Stimulated activated CD8-positive, alpha-beta memory T cell treated with anti-CD3 and anti-CD28 coated beads, Interleukin-7, amount 100 ng/mL, for 1 hour (primary cell): ENCODE results near the gene CDK17.
"Not testable (repeated sequence)": the region's sequence is repeated elsewhere in the genome, so short reads cannot be mapped to it uniquely, and the experiment has no call there.

Experiments
- DNase-seq, 2 donors: peaks; one replicate each; pipeline ENCODE4 v3.0.0-alpha.2; 2020; ENCODE audit warnings: low read depth in 2 of 2

CDK17 gene

GRCh38 chr12:96417688-96418087, 17.4 kb upstream of the CDK17 start:
- not testable (repeated sequence) for DNase-seq

DNA sequence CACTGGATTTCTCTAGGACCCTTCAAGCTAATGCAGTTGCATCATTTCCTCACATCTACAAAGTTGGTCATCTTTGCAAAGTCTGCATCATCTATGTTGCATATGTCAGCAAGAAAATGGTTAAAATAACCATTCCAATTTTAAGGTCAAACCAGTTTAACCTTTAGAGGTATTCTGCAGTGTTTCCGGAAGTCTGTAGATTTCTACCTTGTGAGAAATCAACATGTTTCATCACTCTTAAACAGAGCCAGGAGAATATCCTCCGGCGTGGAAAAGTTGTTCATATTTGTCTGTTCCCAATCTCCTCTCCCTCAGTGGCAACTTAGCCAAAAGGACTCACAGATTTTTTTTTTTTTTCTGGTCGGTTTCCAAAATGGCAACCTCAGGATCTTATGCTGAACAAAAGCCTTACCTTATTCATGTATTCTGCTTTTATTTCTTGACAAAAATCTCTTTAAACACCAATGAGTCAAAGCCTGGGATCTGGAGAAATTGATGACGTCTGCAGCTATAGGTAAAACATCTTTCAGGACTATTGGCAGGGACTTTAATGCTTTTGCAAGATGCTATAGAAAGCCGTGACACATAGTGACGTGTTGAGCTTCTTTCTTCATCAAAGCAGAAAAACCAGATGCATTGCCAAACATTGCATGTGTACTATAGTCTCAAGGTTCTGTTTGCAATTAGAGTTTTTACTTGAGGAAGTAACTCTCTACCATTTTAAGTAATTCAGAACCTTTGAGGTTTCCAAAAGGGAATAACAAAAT, 16.0 kb upstream of the CDK17 start:
- no peak for DNase-seq

DNA sequence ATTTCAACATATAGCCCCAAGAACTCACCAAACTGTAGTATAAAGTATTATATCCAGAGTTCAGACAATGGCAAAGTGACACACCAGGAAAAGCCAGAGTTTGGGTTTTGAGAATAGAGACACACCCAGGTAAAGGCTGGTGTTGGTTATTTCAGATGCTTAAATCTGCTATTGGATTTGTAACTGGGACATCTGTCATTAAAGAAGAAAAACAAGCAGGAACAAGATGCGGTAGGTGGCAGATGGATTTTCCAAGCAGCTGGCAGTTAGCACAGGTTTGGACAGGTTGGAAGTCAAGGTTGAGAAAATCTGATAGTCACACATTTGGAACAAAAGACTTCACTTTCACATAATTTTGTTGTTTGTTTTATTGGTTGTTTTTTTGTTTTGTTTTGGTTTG, 14.4 kb upstream of the CDK17 start:
- no peak for DNase-seq

GRCh38 chr12:96412431-96412830, 12.2 kb upstream of the CDK17 start:
- DNase-seq = no peak

DNA sequence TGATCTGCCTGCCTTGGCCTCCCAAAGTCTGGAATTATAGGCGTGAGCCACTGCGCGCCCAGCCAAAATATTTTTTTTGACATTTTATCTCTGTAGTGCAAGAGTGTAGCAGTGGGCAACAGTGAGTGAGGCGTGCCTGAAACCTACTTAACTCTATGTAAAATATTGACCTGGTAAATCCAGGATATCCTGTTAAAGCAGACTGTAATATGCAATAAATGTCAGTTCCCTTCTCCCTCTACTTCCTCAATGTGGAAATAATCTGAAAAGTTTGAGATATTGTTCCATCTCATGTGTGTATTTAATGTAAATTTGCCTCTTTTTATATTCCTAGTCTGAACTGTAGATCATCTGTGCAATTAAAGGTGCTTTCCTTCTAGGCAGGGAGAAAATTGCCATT, 9.5 kb upstream of the CDK17 start:
- DNase-seq = no peak

- no peak for DNase-seq
Observed at GRCh38 chr12:96408993-96409392, 8.8 kb upstream of the CDK17 start.

- DNase-seq = not testable (repeated sequence)
Observed at GRCh38 chr12:96407429-96408097, 7.3 kb upstream of the CDK17 start.

- no peak for DNase-seq
Observed at GRCh38 chr12:96404696-96405095, 4.5 kb upstream of the CDK17 start.

DNA sequence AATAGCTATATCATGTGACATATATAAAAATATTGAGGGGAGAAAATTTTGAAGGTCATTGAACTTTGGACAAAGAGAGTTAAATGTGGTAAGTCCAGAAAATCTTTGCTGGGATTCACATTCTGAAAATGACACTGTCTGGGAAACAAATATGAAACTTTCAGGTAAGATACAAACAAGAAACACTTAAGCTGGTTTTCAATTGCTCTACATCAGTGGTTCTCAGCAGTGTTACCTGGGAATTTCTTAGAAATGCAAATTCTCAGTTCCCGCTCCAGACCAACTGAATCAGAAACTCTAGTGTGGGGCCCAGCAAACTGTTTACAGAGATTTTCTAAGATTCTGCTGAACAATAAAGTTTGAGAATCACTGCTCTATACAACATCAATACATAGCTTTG, 3.6 kb upstream of the CDK17 start:
- no peak for DNase-seq

- not testable (repeated sequence) for DNase-seq
Observed at GRCh38 chr12:96402522-96402921, 2.3 kb upstream of the CDK17 start.

DNA sequence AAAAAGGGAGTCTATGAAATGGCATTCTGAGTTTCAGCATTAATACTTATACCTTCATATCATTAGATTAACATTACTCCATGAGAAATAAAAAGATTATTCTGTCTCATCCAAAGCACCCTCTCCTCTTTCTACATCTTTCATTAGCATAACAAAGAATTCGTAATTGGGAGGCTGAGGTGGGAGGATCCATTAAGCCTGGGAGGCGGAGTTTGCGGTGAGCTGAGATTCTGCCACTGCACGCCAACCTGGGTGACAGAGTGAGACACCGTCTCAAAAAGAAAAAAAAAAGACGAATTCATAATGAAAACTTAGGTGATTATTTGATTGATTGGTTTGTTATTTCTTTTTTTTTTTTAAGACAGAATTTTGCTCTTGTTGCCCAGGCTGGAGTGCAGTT, 1.8 kb upstream of the CDK17 start:
- no peak for DNase-seq

- DNase-seq = no peak
Observed at GRCh38 chr12:96401076-96401871, 1.0 kb upstream of the CDK17 start.

DNA sequence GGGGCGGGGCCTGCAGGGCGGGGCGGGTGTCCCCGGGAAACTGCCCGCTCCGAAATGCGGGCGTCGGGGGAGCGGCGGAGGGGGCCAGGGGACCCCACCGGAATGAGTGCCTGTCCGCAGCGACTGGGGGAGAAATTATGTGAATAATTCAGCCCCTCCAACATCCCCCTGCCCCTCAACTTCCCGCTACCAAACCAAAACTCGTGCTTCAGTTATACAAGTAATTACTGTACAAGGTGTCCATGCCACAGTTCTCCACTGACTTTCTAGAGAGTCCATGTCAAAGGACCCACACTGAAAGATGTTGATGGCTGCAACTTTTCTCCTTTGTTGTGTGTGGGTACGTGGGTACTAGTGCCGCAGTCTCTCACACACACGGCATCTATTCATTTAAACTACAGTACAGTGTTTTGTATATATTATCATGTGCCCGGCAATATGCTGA, 414 bp upstream of the CDK17 start:
- DNase-seq = no peak

GRCh38 chr12:96399120-96399918, 920 bp downstream of the CDK17 start:
- peak; percentile 53 to 54 for DNase-seq

DNA sequence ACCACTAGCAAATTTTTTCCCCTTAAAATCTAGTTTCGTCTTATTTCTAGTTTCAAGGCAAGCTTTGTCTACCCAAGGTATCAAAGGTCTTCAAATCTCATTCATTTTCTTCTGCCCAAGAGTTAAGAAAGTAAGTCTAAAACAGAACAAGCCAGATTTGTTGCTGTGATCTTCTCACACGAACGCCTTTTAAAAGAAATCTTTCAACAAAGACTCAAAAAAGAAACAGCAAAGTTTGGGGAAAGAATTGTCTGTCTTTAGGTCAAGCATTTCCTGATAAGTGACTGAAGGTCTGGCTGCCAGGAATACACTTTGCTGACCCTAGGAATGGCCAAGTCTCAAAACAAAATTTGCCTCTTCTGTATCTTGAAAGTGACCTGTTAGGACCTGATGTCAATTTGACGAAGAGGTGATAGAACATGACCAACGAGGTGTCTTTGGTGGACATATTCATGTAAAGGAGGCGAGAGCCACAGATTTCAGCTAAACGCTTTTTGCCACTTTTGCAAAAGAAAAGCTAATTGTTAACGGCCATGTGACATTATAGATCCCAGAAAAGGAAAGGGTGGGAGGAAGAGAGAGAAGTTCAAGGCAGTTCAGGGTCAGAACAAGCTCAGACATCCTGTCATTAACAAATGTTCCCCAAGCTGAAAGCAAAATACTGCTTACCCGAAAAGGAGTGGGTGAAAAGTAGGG, 1.7 kb downstream of the CDK17 start:
- DNase-seq = no peak

DNA sequence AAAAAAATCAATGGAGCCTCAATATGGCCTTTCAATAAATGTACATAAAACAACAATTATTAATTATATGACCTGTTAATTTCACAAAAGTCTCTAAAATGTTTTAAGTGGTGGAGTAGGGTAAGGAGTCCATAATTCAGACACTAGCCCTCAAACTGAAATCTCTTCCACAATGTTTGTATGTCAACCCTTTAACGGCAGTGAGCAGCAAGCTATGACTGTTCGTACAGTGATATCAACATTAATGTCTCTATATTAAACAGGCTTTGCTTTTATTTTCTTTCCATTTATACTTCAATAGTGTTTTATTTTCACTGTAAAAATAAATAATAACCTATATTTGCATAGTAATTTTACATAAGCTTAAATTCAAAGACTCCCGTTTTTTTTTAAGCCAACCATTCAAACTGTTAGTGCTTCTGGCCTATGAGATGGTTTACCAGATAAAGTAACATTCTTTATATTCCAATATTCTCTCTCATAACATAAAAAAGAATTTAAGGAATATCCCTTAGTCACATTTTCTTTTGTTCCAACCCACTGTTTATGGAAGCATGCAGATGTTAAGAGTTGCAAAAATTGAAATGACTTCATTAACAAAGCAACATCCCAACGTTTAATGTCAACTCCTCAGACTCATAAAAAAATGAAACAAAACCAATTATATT, 2.3 kb downstream of the CDK17 start:
- no peak for DNase-seq

GRCh38 chr12:96396914-96397313, 3.3 kb downstream of the CDK17 start:
- DNase-seq = no peak

GRCh38 chr12:96396209-96396608, 4.0 kb downstream of the CDK17 start:
- no peak for DNase-seq

- DNase-seq = no peak
Observed at GRCh38 chr12:96395236-96395635, 5.0 kb downstream of the CDK17 start.

DNA sequence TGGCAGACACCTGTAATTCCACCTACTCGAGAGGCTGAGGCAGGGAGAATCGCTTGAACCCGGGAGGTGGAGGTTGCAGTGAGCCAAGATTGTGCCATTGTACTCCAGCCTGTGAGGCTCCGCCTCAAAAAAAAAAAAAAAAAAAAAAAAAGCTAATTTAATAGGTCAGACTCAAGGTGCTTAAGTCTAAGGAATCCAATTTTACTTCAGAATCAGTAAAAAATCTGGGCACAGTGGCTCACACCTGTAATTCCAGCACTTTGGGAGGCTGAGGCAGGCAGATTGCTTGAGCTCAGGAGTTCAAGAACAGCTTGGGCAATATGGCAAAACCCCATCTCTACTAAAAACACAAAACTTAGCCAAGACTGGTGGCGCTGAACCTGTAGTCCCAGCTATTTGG, 7.0 kb downstream of the CDK17 start:
- DNase-seq = not testable (repeated sequence)

GRCh38 chr12:96392397-96392796, 7.8 kb downstream of the CDK17 start:
- DNase-seq = no peak
